Keratinocyte (primary cell): Measurements from ENCODE around the gene IST1. TPM values are rescaled to one million over a fixed set of nuclear protein-coding genes. Genes with fewer than 3 reads are reported as not detected.

Source experiments
- DNase-seq: peaks from one replicate; pipeline ENCODE4 v3.0.0-alpha.2; 2011; ENCODE audit warnings: low read depth, missing footprints, low spot score
- FAIRE-seq: peaks from 2 replicates; lab custom pipeline; 2011; peaks lifted over from hg19 to GRCh38; lab: Jason Lieb, UNC
- H2AFZ ChIP-seq: 2 replicates; pipeline ENCODE4 v1.6.0; 2012; ENCODE audit warnings: low read length, control low read depth, inconsistent platforms; ENCODE audit not compliant: control insufficient read depth
- H3K27ac ChIP-seq: 2 replicates; pipeline ENCODE4 v1.5.1; 2011; ENCODE audit warnings: low read length; ENCODE audit not compliant: control insufficient read depth, insufficient read depth
- H3K27me3 ChIP-seq: 3 replicates; pipeline ENCODE4 v1.6.0; 2011; ENCODE audit warnings: low read length; ENCODE audit not compliant: control insufficient read depth, insufficient read depth; ENCODE audit errors: extremely low read depth
- H3K36me3 ChIP-seq, 2 experiments: 2 replicates in 1 of 2; 3 replicates in 1 of 2; pipeline ENCODE4 v1.5.1; 2011; ENCODE audit warnings: low read length in 2 of 2, mild to moderate bottlenecking in 1 of 2; ENCODE audit not compliant: control insufficient read depth in 2 of 2, insufficient read depth in 2 of 2; ENCODE audit errors: extremely low read depth in 1 of 2
- H3K4me1 ChIP-seq: 3 replicates; pipeline ENCODE4 v1.5.1; 2011; ENCODE audit warnings: low read length; ENCODE audit not compliant: control insufficient read depth, insufficient read depth; ENCODE audit errors: extremely low read depth
- H3K4me2 ChIP-seq: 3 replicates; pipeline ENCODE4 v1.6.0; 2011; ENCODE audit warnings: low read depth, low read length; ENCODE audit not compliant: control insufficient read depth, insufficient read depth; ENCODE audit errors: extremely low read depth
- H3K4me3 ChIP-seq, 3 experiments: fragments of 200-600 bp in 1 of 3; sonication (generic) in 1 of 3; 2 replicates in 2 of 3; 3 replicates in 1 of 3; pipeline ENCODE4 v1.5.1; 2011 to 2016; ENCODE audit warnings: low read length in 3 of 3, mild to moderate bottlenecking in 3 of 3, control low read depth in 2 of 3, inconsistent platforms in 1 of 3, low read depth in 1 of 3, mixed read lengths in 1 of 3, mixed run types in 1 of 3, moderate library complexity in 1 of 3; ENCODE audit not compliant: control insufficient read depth in 2 of 3, insufficient read depth in 2 of 3; ENCODE audit errors: extremely low read depth in 1 of 3
- H3K79me2 ChIP-seq: 2 replicates; pipeline ENCODE4 v1.6.0; 2012; ENCODE audit warnings: low read length; ENCODE audit not compliant: control insufficient read depth, insufficient read depth
- H3K9ac ChIP-seq: 3 replicates; pipeline ENCODE4 v1.6.0; 2011; ENCODE audit warnings: low read length; ENCODE audit not compliant: control insufficient read depth, insufficient read depth; ENCODE audit errors: extremely low read depth
- H3K9me1 ChIP-seq: 3 replicates; pipeline ENCODE4 v1.6.0; 2011; ENCODE audit warnings: low read length; ENCODE audit not compliant: control insufficient read depth, insufficient read depth; ENCODE audit errors: extremely low read depth
- H3K9me3 ChIP-seq: 2 replicates; pipeline ENCODE4 v1.5.1; 2012; ENCODE audit warnings: low read depth, low read length; ENCODE audit not compliant: control insufficient read depth
- H4K20me1 ChIP-seq: 3 replicates; pipeline ENCODE4 v1.6.0; 2011; ENCODE audit warnings: low read length; ENCODE audit not compliant: control insufficient read depth, insufficient read depth; ENCODE audit errors: extremely low read depth
- EZH2 ChIP-seq: IDR thresholded peaks from one replicate; pipeline ENCODE4 v1.6.1; 2012; ENCODE audit warnings: inconsistent platforms, mild to moderate bottlenecking, low read length, moderate library complexity
- dilution Hi-C: fragments of 300-500 bp; cut with MboI; formaldehyde crosslinking; loops from one replicate; pipeline ENCODE4 v1.7.0; 2020; ENCODE audit warnings: low sequenced_read_pairs; ENCODE audit not compliant: extremely low pct_ligation_motif_present
- polyA plus RNA-seq, 5 experiments: library from polyadenylated mRNA; depleted of rRNA in 3 of 5; stranded (reverse) in 3 of 5; stranded (forward) in 1 of 5; unstranded in 1 of 5; fragments of >200 nt; gene quantifications; 1 replicate in 1 of 5; 2 replicates in 3 of 5; 3 replicates in 1 of 5; pipeline versions ENCODE4 v1.2.1 to v1.2.3, GENCODE V29; 2011 to 2012; ENCODE audit warnings: missing spikeins in 2 of 5, low read depth in 1 of 5, low replicate concordance in 1 of 5
- TF ChIP-seq, protein P1 (sequence below), 3 experiments: IDR thresholded peaks in 1 of 3; conservative IDR thresholded peaks in 1 of 3; optimal IDR thresholded peaks in 1 of 3; 2 replicates in 2 of 3; 3 replicates in 1 of 3; pipeline versions ENCODE3 to v1.5.1; 2011; ENCODE audit warnings: low read length in 3 of 3, mild to moderate bottlenecking in 3 of 3, moderate library complexity in 2 of 3, control low read depth in 1 of 3, inconsistent platforms in 1 of 3; ENCODE audit not compliant: insufficient read depth in 2 of 3; ENCODE audit errors: extremely low read depth in 1 of 3

IST1 gene
- polyA plus RNA-seq, 1 donor (not counting 4 experiments of a cell fraction or from before 2014, with no cell fraction given): 188 TPM

GRCh38 chr16:71954180-71954579 is 58.8 kb downstream of the IST1 start:
- FAIRE-seq: no peak
- TF ChIP-seq EZH2: no peak
- TF ChIP-seq, protein P1, sequence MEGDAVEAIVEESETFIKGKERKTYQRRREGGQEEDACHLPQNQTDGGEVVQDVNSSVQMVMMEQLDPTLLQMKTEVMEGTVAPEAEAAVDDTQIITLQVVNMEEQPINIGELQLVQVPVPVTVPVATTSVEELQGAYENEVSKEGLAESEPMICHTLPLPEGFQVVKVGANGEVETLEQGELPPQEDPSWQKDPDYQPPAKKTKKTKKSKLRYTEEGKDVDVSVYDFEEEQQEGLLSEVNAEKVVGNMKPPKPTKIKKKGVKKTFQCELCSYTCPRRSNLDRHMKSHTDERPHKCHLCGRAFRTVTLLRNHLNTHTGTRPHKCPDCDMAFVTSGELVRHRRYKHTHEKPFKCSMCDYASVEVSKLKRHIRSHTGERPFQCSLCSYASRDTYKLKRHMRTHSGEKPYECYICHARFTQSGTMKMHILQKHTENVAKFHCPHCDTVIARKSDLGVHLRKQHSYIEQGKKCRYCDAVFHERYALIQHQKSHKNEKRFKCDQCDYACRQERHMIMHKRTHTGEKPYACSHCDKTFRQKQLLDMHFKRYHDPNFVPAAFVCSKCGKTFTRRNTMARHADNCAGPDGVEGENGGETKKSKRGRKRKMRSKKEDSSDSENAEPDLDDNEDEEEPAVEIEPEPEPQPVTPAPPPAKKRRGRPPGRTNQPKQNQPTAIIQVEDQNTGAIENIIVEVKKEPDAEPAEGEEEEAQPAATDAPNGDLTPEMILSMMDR (optimal IDR thresholded peaks at IDR 0.05 in 1 of 3, IDR thresholded peaks at IDR 0.05 in 1 of 3, conservative IDR thresholded peaks at IDR 0.05 in 1 of 3; ENCODE audit: extremely low read depth in 1 of 3, insufficient read depth in 2 of 3, low read length in 3 of 3): no peak

GRCh38 chr16:71954699-71955195 is 59.4 kb downstream of the IST1 start:
- no peaks in the 10 kb centered on the region for H3K27me3 ChIP-seq
- H3K79me2 ChIP-seq: no peaks in the 10 kb centered on the region
- no peaks in the 10 kb centered on the region for H3K36me3 ChIP-seq
- H4K20me1 ChIP-seq: no peaks in the 10 kb centered on the region
- no peaks in the 10 kb centered on the region for H3K9me1 ChIP-seq
- no peak overlapping the region for H3K4me3 ChIP-seq
- H3K9me3 ChIP-seq: no peaks in the 10 kb centered on the region
- no peak overlapping the region for H2AFZ ChIP-seq
- no peaks in the 10 kb centered on the region for H3K4me1 ChIP-seq
- no peak overlapping the region for H3K4me2 ChIP-seq
- FAIRE-seq (no peak), DNase-seq (no peak)
- no peak overlapping the region for H3K9ac ChIP-seq
- dilution Hi-C loops: no loop called here
- H3K27ac ChIP-seq: no peak overlapping the region
- TF ChIP-seq EZH2: no peak
- TF ChIP-seq, protein P1 (optimal IDR thresholded peaks at IDR 0.05 in 1 of 3, IDR thresholded peaks at IDR 0.05 in 1 of 3, conservative IDR thresholded peaks at IDR 0.05 in 1 of 3; ENCODE audit: extremely low read depth in 1 of 3, insufficient read depth in 2 of 3, low read length in 3 of 3): no peak

More at GRCh38 chr16:71954180-71954579, 58.8 kb downstream of the IST1 start:
- Histone ChIP-seq H3K79me2 (no peaks in the 10 kb centered on the region), H2AFZ (no peak overlapping the region), H3K4me3 (no peak overlapping the region), H3K9me3 (no peaks in the 10 kb centered on the region), H3K4me2 (no peak overlapping the region), H3K9ac (no peak overlapping the region), H3K36me3 (no peaks in the 10 kb centered on the region), H3K27me3 (no peaks in the 10 kb centered on the region), H3K4me1 (no peaks in the 10 kb centered on the region), H3K9me1 (no peaks in the 10 kb centered on the region), H3K27ac (no peak overlapping the region), H4K20me1 (no peaks in the 10 kb centered on the region)
- dilution Hi-C loops: no loop called here
- DNase-seq: no peak
